Measurements from ENCODE around the gene THAP4.

The THAP4 gene, protein sequence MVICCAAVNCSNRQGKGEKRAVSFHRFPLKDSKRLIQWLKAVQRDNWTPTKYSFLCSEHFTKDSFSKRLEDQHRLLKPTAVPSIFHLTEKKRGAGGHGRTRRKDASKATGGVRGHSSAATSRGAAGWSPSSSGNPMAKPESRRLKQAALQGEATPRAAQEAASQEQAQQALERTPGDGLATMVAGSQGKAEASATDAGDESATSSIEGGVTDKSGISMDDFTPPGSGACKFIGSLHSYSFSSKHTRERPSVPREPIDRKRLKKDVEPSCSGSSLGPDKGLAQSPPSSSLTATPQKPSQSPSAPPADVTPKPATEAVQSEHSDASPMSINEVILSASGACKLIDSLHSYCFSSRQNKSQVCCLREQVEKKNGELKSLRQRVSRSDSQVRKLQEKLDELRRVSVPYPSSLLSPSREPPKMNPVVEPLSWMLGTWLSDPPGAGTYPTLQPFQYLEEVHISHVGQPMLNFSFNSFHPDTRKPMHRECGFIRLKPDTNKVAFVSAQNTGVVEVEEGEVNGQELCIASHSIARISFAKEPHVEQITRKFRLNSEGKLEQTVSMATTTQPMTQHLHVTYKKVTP

DNA sequence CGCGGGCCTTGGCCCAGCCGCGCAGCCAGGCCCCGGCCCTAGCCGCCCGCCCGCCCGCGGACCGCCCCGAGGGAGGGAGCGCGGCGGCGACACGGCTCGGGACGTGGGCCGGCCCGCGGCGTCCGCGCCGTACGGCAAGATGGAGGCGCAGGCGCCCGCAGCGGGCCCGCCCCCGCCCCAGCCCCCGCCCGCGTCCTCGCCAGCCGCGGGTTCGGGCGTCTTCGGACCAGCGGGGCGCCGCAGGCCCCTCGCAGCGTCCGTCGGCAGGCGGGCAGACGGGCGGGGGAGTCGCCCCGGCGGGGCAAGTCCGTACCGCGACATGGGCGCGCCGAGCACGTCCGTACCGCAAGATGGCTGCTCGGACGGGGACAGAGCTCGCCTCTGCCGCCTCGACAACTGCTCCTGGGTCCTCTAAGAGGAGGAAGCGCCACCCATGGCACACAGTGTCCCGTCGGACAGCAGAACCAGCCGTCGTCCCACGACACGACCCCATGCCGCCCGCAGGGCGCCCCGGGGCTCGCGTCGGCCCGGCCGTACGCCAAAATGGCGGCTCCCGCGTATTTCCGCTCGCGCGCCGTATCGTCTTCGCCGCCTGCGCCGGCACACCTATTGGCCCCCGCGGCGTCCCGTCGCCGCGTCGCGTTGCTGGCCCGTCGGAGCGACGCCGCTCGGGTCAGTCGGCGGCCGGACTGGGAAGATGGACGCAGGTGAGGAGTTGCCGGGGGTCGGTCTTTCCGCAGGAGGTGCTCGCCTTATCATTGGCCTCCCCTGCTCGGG, at the start of gene THAP4, which contains the start of gene ATG4B:
Gene THAP4 (minus strand): TSS at position 141 of the 777 bp plus-strand sequence. CDS start 141 bp downstream, outside the sequence.
Gene ATG4B (plus strand): TSS at position 676 of the 777 bp plus-strand sequence. CDS start 22 bp downstream, at position 698.
- peak; percentile 42 for DNase-seq (ENCODE audit: low read depth, low spot score)

DNA sequence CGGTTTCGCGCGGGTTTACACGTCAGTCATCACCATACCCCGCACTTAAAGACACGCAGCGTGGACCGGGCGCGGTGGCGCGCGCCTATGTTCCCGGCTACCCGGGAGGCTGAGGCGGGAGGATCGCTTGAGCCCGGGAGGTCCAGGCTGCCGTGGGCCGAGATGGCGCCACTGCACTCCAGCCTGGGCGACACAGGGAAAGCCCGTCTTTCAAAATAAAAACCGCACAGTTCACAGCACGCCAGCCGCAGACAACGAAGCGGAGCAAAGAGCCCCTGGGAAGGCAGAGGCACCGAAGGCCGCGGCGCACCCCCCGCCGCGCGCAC, 49.3 kb upstream of the THAP4 start:
- DNase-seq (ENCODE audit: low read depth, low spot score): no peak

DNA sequence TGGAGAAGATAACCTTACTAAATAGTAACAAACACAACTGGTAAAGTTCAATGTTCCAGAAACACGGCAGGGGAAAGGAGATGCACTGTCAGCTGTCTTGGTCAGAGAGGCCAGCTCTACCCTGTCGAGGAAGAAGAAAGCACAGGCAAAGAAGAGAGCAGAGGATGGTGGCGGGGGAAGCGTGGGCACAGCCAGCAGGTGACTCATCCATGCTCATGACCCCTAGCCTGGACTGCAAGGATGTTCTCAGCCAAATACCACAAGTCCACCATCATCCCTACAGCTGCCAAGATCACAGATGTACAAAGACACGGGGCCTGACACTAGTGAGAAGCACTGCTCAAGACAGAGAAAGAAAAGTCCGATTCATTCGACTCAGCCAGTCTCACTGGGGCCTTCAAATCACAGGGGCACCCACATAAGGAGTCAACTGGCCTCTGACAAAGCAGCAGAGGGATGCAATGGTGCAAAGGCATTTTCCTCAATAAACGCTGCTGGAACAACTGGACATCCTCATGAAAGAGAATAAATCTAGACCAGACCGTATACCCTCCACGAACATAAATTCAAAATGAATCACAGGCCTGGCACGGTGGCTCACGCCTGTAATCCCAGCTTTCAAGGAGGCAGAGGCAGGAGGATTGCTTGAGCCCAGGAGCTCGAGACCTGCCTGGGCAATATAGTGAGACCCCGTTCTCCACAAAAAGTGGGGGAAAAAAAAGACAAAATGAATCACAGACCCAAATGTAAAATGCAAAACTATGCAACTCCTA, 44.1 kb upstream of the THAP4 start:
- DNase-seq (ENCODE audit: low read depth, low spot score): no peak

DNA sequence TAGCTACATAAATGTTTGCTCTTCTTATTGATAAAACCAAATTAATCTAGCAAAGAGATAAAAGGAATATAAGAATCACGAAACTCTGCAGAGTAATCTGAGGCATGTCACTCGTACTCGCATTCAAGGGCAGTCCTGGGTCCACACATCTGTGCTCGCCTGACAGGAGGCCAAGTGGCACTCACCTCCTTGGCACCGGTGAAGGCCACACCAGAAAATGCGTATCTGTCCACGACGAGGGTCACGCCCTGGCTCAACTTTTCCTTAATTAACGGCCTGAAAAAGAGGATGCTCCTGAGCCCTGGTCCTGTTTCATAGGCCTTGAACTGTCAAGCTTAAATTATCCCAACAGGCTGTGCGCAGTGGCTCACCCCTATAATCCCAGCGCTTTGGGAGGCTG, 43.1 kb upstream of the THAP4 start:
- DNase-seq (ENCODE audit: low read depth, low spot score): no peak

DNA sequence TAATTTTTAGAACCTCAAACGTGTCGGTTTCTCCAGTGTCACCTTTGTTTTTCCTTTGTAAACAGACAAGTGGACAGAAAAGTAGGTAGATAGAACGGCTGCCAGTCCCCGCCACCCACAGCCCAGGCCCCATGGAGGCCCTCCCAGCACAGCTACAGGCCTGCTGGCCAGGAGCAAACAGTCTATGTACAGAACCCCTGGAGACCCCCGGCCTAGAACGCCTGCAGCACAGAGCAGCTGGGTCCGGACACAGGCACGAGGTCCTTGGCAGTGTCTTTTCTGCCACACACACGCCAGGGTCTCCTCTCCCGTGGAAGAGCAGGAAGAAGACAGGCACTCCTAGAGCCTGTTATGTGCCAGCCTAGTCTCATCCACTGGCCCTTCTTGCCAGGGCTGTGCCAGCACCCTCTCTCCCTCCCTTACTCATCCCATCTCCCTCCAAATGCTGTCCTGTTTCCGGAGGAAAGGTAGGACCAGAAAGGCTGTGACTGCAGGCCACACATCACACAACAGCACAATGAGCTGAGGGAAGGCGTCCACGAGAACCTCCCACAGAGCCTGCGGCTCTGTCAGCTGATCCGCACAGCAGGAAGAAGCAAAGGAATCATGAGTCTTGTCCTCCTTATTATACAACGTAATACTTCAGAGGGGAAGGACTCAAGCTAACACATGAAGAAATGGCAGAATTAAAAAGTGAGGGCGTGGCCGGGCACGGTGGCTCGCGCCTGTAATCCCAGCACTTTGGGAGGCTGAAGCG, 42.0 kb upstream of the THAP4 start:
- no peak for DNase-seq (ENCODE audit: low read depth, low spot score)

DNA sequence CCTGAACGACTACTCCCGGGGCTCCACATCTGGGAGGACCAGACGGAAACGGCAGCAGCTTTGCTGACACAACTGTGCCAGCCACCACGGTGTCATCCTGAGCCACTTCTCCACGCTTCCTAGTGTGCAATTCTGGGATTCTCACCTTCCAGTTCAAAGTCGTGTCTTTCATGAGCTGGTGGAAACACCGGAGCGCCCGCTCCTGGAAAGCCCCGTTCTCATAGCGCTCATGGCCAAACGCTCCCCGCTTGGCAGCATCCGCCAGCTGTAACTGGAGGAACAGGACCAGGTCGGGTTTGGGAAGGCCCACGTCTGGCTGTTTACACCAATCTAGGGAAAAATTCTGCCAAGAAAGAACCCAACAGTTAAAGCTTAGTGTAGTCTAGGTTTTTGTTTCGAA, 41.3 kb upstream of the THAP4 start:
- no peak for DNase-seq (ENCODE audit: low read depth, low spot score)

DNA sequence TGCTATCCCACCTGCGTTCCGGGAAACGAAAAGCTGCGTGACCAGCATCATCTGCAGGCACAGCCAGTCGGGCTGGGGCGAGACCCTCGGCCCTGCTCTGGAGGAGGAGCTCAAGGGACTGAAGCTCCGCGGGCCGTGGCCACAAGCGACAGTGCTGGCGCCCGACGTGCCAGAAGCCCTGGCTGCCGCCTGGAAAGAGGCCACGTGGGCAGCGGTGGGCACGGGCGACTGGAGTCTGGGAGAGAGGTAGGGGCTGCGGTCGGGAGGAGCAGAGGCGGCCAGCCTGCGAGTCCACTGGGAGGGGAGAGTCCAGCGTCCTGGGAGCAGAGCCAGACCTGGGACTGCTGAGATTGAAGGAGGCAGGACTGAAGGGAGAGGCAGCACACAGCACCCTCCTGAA, 40.4 kb upstream of the THAP4 start:
- no peak for DNase-seq (ENCODE audit: low read depth, low spot score)

DNA sequence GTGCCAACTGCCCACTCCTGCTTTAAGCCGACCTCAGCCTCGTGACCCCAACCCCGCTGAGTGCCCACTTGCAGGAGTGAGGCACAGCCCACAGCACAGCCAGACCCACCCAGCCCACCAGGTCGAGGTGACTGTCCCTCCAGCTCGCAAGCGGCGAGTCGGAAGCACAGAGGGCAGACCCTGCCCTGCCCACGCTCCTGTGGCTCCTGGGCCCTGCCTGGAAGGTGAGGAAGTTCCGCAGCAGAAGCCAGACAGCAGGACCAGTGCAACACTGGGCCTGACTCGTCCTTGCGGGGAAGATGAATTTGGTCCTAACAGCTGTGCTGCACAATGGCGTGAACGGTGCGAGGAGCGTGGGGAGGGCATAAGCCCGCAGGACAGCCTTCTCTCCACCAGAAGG, 39.7 kb upstream of the THAP4 start:
- no peak for DNase-seq (ENCODE audit: low read depth, low spot score)

DNA sequence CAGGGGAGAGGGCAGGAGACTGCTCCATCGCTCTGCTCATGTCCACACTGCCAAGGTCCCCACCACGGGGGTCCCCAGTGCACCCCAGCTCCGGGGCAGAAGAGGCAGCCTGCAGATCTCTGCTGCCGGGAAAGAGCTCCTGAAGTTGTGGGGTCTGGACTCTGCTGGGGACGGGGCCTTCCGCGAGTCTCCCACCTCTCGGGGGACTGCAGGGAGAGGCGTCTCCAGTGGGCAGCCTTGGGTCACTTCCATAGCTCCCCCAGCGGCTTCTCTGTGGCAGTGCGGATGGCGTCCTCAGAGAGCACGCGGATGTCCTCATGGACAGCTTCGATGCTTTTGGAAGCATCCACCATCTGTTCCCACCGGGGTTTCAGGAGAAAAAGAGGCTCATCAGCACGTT, 38.9 kb upstream of the THAP4 start:
- no peak for DNase-seq (ENCODE audit: low read depth, low spot score)

DNA sequence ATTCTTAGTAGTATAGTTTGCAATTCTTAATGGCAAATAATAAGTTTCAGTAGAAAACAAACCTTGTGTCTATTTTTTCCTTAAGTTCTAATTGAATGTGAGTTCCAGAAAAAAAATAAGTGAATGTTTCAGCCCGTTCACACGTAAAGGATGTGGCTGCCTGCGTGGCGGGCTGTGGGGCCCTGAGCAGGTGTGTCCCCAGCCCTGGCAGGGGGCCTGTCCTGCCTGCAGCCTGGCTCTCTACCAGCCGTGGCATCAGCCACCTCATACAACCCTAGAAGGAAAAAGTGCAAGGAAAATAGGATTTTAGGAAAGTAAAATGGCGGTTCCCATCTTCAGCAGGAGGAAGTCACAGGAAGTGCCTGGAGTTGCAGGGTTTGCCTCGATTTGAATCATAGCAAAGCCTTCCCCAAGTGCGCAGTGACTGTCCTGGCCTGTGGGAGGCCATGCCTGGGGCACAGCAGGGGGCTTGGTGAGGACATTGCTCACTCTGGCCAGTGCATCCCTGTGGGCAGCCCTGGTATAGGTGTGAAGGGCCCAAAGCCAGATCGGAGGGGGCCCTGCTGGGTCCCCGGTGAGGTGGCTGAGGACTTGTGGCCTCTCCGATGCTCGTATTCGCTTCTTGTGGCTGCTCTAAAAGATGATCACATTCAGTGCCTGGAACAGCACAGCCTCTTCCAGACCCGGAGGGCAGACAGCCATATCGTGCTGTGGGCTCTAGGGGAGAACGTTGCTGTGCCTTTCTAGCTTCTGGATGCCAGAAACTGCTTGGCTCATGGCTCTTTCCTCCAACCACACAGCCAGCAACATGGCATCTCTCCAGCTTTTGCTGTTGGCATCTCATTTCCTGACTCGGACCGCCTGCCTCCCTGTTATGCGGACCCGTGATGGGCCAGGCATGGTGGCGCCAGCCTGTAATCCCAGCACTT, 37.1 kb upstream of the THAP4 start:
- no peak for DNase-seq (ENCODE audit: low read depth, low spot score)

DNA sequence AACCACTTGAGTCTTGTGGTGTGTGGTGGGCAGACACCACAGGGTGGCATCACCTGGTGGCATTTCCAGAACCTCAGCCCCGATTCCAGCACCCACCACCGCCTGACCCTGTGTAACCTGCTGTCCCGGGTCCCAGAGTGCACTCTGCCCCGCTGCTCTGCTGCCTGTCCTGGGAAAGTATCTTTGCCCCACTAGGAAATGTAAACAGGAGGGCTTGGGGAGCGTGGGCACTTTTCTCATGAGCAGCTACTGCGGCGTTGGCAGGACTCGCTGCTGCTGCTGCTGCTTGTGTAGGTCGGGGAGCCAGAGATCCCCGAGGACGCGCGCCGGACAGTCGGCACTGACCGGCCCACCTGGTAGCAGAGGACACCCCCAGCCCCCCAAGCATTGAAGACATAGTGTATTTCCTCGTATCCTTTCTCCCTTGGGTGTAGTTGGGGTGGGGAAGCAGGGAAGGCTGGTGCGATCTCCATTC, 36.3 kb upstream of the THAP4 start:
- DNase-seq (ENCODE audit: low read depth, low spot score): no peak

DNA sequence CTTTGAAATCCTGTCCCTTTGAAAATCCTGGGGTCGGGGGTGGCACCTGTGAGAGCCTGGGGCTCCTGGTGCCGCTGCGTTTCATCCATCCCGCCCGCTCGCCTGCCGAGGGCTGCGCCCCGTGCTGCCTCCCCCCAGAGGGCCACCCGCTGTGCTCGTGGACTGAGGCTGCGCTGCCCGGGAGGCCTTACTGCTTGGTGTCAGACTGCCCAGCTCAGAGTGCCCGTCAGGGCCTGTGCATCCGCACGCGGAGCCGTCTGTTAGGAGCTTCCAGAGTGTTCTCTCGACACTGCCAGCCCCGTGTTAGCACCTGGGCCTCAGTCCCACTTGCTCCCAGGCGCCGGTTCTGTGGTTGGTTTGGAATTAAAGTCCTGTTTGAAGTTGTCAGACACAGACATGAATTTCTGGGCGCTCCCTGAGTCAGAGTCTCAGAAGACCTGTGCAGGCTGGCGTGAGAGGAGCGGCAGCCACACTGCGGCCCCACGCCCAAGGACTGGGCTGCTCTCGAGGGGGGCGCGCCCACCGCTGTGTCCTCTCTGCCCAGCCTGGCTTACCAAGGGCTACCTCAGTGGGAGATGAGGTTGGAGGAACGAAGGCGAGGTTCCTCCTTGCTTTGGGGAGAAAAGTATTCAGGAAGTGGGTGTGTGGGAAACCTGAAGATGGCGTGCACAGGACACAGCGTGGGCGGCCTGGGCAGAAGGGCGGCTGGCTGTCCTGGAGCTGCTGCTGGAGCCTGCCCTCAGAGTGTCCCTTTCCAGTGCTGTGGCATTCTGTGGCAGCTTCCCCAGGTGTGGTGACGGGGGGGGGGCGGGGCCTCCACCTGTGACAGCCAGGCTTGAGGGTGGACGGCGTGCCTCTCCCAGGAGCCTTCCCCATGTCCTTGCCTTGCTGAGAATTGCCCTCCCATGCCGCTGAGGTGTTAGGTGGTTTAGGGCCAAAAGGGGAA, 35.6 kb upstream of the THAP4 start:
- DNase-seq (ENCODE audit: low read depth, low spot score): no peak

DNA sequence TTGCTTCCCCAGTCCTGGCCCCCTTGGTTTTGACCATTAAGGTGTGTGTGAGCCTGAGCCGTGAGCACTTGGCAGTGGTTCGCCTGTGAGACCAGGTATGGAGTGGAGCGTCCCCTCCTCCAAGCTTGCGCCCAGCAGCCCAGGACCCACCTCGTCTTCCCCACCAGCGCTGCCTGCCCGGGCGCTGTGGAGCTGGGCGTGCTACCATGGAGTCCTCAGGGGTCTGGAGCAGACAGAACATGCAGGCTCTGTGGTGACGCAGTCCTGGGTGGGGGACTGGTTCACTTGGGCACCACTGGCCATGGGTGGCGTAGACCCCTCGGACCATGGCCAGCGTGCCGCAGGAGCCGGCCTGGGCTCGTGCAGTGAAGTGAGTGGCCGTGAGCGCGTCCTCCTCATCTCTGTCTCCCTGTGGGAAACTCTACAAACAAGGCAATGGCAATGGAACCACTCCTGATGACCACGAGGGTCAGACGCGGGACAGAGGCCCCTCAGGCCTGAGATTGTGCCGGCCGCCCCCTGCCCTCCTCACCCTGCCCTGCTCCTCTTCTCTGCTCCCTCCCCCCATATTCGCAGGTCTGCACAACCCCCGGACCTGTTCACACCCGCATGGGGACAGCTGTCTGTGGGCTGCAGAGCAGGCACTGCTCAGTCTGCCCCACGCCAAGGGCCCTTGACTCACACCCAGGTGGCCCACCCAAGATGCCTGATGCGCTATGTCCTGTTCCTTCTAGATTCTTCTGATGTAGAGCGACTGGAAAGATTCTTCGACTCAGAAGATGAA, 34.7 kb upstream of the THAP4 start:
- DNase-seq (ENCODE audit: low read depth, low spot score): no peak

DNA sequence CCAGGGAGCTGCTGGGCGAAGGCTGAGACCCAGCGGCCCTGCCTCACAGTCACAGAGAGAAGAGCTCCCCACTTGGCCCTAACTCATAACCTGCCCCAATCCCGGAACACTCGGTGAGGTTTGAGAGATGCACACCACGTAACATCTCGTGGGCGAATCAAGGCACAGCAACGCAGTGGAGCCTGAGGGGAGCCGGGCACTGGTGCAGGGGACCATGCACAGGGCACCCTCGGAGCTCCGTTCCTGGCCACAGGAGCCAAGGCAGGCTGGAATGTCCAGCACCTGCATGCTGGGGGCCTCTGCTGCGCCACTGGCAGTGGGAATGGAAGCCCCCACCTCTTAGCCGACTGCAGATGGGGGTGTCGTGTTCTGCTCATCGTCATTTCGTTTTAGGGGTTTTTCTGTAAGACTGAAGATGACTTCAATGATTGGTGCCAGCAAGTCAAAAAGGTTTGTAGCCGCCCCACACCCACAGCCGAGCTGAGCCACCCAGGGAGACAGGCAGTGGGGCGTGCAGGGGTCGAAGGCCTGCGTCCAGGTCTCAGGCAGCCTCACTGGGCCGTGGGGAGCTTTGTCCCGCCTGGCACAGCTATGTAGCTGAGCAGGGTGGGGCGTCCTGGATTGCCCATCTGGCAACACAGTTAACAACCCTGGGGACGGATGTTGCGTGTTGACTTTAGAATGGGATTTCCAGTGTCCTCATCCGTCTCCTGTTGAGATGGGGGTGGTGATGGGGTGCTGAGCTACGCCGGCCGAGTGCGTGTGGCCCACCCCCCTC, 33.6 kb upstream of the THAP4 start:
- no peak for DNase-seq (ENCODE audit: low read depth, low spot score)

DNA sequence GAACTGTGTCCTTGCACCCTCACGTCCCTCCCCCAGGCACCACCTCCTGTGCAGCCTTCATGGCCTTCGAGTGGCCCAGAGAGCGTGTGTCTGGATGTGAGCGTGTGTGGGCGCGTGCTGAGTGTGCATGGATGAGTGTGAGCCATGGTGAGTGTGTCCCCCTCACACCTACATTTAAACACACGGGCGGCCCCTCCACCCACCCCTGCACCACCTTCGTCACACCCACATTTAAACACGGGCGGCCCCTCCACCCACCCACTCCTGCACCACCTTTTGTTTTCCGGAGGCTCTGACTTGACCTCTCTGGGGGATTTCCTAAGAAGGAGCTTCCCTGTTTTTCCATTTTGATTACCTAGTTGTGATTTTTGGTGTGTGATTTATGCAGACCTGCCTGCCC, 31.9 kb upstream of the THAP4 start:
- DNase-seq (ENCODE audit: low read depth, low spot score): no peak

DNA sequence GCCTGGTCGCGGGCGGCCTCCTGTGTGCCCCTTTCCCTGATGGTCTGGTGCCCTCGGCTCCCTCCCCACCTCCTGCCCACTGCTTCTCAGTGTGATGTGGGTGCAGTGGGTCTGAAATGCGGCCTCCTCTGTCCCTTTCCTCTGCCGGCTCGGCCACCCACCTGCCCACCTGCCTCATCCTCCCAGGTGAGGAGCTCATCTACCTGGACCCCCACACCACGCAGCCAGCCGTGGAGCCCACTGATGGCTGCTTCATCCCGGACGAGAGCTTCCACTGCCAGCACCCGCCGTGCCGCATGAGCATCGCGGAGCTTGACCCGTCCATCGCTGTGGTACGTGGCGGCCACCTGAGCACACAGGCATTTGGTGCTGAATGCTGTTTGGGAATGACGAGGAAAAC, 31.4 kb upstream of the THAP4 start:
- no peak for DNase-seq (ENCODE audit: low read depth, low spot score)
